Right lobe of liver (tissue), 4 donors: ENCODE results near the gene ANXA6.

ENCODE experiments used
- CTCF ChIP-seq, 4 donors: fragments of 200-600 bp in 3 of 4; fragments of 450-650 bp in 1 of 4; IDR thresholded peaks; one replicate each; pipeline versions ENCODE4 v1.5.1 to v1.8.0; 2016 to 2022; ENCODE audit warnings: antibody characterized with exemption in 4 of 4, mild to moderate bottlenecking in 2 of 4
- POLR2A ChIP-seq: fragments of 450-650 bp; IDR thresholded peaks from one replicate; pipeline ENCODE4 v1.6.1; 2017; ENCODE audit warnings: antibody characterized with exemption, mild to moderate bottlenecking
- donor health status: DM: no; HTN: no; CAD: no.
- donor health status: DM: no; HTN: no; CAD: no.
- donor health status: DM: no; HTN: yes; CAD: no.

GRCh38 chr5:151097061-151097460, 60.5 kb downstream of the ANXA6 start:
- TF ChIP-seq CTCF (IDR thresholded peaks at IDR 0.05) (no peak), POLR2A (no peak)
